ENCODE data around the gene COX19.
"Not testable (repeated sequence)": the region's sequence is repeated elsewhere in the genome, so short reads cannot be mapped to it uniquely, and the experiment has no call there.

COX19 gene

GRCh38 chr7:949021-949934 lies 26.1 kb downstream of the COX19 start:
- in situ Hi-C loops (cut with HindIII; ENCODE audit: low sequenced_read_pairs), result no loop called here

- in situ Hi-C loops (cut with HindIII; ENCODE audit: low sequenced_read_pairs), result no loop called here
These were observed 27.7 kb downstream of the COX19 start for GRCh38 chr7:947391-948210.

- in situ Hi-C loops (cut with HindIII; ENCODE audit: low sequenced_read_pairs), result no loop called here
These were observed 28.9 kb downstream of the COX19 start for GRCh38 chr7:946256-946996.

- in situ Hi-C loops (cut with HindIII; ENCODE audit: low sequenced_read_pairs), result no loop called here
These were observed 29.6 kb downstream of the COX19 start for GRCh38 chr7:945556-946255.

GRCh38 chr7:945147-945555 lies 30.2 kb downstream of the COX19 start:
- in situ Hi-C loops (cut with HindIII; ENCODE audit: low sequenced_read_pairs), result no loop called here

GRCh38 chr7:944744-945143 lies 30.6 kb downstream of the COX19 start:
- in situ Hi-C loops (cut with HindIII; ENCODE audit: low sequenced_read_pairs), result no loop called here

- in situ Hi-C loops (cut with HindIII; ENCODE audit: low sequenced_read_pairs), result not testable (repeated sequence)
These were observed 31.6 kb downstream of the COX19 start for GRCh38 chr7:943793-944192.

- in situ Hi-C loops (cut with HindIII; ENCODE audit: low sequenced_read_pairs), result no loop called here
These were observed 34.5 kb downstream of the COX19 start for GRCh38 chr7:940599-941408.

- in situ Hi-C loops (cut with HindIII; ENCODE audit: low sequenced_read_pairs), result no loop called here
These were observed 35.5 kb downstream of the COX19 start for GRCh38 chr7:939843-940242.

- in situ Hi-C loops (cut with HindIII; ENCODE audit: low sequenced_read_pairs), result no loop called here
These were observed 36.7 kb downstream of the COX19 start for GRCh38 chr7:938546-939185.

- in situ Hi-C loops (cut with HindIII; ENCODE audit: low sequenced_read_pairs), result no loop called here
These were observed 37.4 kb downstream of the COX19 start for GRCh38 chr7:937856-938484.

- in situ Hi-C loops (cut with HindIII; ENCODE audit: low sequenced_read_pairs), result no loop called here
These were observed 38.8 kb downstream of the COX19 start for GRCh38 chr7:936386-937054.

GRCh38 chr7:935874-936385 lies 39.4 kb downstream of the COX19 start:
- in situ Hi-C loops (cut with HindIII; ENCODE audit: low sequenced_read_pairs), result no loop called here

GRCh38 chr7:935164-935873 lies 40.0 kb downstream of the COX19 start:
- in situ Hi-C loops (cut with HindIII; ENCODE audit: low sequenced_read_pairs), result no loop called here

- in situ Hi-C loops (cut with HindIII; ENCODE audit: low sequenced_read_pairs), result no loop called here
These were observed 40.7 kb downstream of the COX19 start for GRCh38 chr7:934469-935163.

GRCh38 chr7:932651-932975 lies 42.7 kb downstream of the COX19 start:
- in situ Hi-C loops (cut with HindIII; ENCODE audit: low sequenced_read_pairs), result no loop called here

Data from endothelial cell of hepatic sinusoid (primary cell).